GM23338 (cell line): ENCODE results near the gene MAP4. TPM values are rescaled to one million over a fixed set of nuclear protein-coding genes. Genes with fewer than 3 reads are reported as not detected.

Experiments used
- ATAC-seq: fragments of 200-7000 bp; cut with Tn5 transposase; 3 replicates; pipeline ENCODE4 v1.9.1; 2020
- DNase-seq: peaks from one replicate; pipeline ENCODE4 v3.0.0-alpha.2; 2015; ENCODE audit warnings: low spot score
- H2AFZ ChIP-seq: fragments of 200-600 bp; sonication (generic); 2 replicates; pipeline ENCODE4 v1.8.0; 2016; ENCODE audit warnings: antibody characterized with exemption, mild to moderate bottlenecking, moderate library complexity
- H3F3A ChIP-seq: fragments of 200-600 bp; sonication (generic); replicated peaks from 2 replicates; pipeline ENCODE4 v1.8.0; 2017; ENCODE audit warnings: antibody characterized with exemption, mixed run types, low read depth
- H3K27ac ChIP-seq: fragments of 200-600 bp; sonication (generic); 2 replicates; pipeline ENCODE4 v1.6.1; 2016; ENCODE audit warnings: low read depth
- H3K27me3 ChIP-seq: fragments of 200-600 bp; sonication (generic); 2 replicates; pipeline ENCODE4 v1.8.0; 2016; ENCODE audit warnings: mild to moderate bottlenecking, mixed run types, moderate library complexity; ENCODE audit not compliant: insufficient read depth
- H3K36me3 ChIP-seq: fragments of 200-600 bp; sonication (generic); 2 replicates; pipeline ENCODE4 v1.8.0; 2016; ENCODE audit warnings: mild to moderate bottlenecking; ENCODE audit not compliant: insufficient read depth
- H3K4me1 ChIP-seq: fragments of 200-600 bp; sonication (generic); 2 replicates; pipeline ENCODE4 v1.8.0; 2016; ENCODE audit warnings: mild to moderate bottlenecking, moderate library complexity; ENCODE audit not compliant: insufficient read depth
- H3K4me2 ChIP-seq: fragments of 200-600 bp; sonication (generic); 2 replicates; pipeline ENCODE4 v1.7.1; 2017; ENCODE audit warnings: mixed run types
- H3K4me3 ChIP-seq: fragments of 200-600 bp; sonication (generic); 2 replicates; pipeline ENCODE4 v1.6.1; 2016; ENCODE audit warnings: mixed run types
- H3K79me2 ChIP-seq: fragments of 200-600 bp; sonication (generic); replicated peaks from 2 replicates; pipeline ENCODE4 v1.8.0; 2017; ENCODE audit warnings: mild to moderate bottlenecking; ENCODE audit not compliant: insufficient read depth
- H3K9me2 ChIP-seq: fragments of 200-600 bp; sonication (generic); 2 replicates; pipeline ENCODE4 v1.8.0; 2017; ENCODE audit not compliant: insufficient read depth
- H4K20me1 ChIP-seq: fragments of 200-600 bp; sonication (generic); replicated peaks from 2 replicates; pipeline ENCODE4 v1.8.0; 2017; ENCODE audit warnings: mild to moderate bottlenecking; ENCODE audit not compliant: insufficient read depth
- H3K27ac Mint-ChIP-seq: 2 replicates; pipeline ENCODE4 v1.8.0; 2020; ENCODE audit warnings: inconsistent platforms, mild to moderate bottlenecking, moderate library complexity, mixed read lengths
- H3K27me3 Mint-ChIP-seq: 3 replicates; pipeline ENCODE4 v1.8.0; 2022; ENCODE audit warnings: low read depth, mild to moderate bottlenecking, moderate library complexity, mixed read lengths, inconsistent platforms; ENCODE audit not compliant: insufficient read depth, poor library complexity
- H3K36me3 Mint-ChIP-seq: 3 replicates; pipeline ENCODE4 v1.8.0; 2021; ENCODE audit warnings: low read depth, mild to moderate bottlenecking, inconsistent platforms, moderate library complexity, mixed read lengths
- H3K4me1 Mint-ChIP-seq: 3 replicates; pipeline ENCODE4 v1.8.0; 2020; ENCODE audit warnings: mild to moderate bottlenecking, inconsistent platforms, mixed read lengths
- H3K4me3 Mint-ChIP-seq: 3 replicates; pipeline ENCODE4 v1.8.0; 2021; ENCODE audit warnings: moderate library complexity, mild to moderate bottlenecking, inconsistent platforms, mixed read lengths
- H3K9me3 Mint-ChIP-seq: 3 replicates; pipeline ENCODE4 v1.8.0; 2020; ENCODE audit warnings: moderate library complexity, mild to moderate bottlenecking, inconsistent platforms, mixed read lengths
- CREB1 ChIP-seq: fragments of 250-450 bp; sonication (Bioruptor Pico); IDR thresholded peaks from 2 replicates; pipeline ENCODE4 v1.5.0; 2020; ENCODE audit warnings: low read depth, mild to moderate bottlenecking, moderate library complexity
- EZH2phosphoT487 ChIP-seq: fragments of 200-600 bp; sonication (generic); IDR thresholded peaks from one replicate; pipeline ENCODE4 v1.8.1; 2018; ENCODE audit warnings: antibody characterized with exemption; ENCODE audit not compliant: unreplicated experiment
- JUNB ChIP-seq: IDR thresholded peaks from one replicate; pipeline ENCODE4 v1.6.1; 2016; ENCODE audit warnings: antibody characterized with exemption; ENCODE audit not compliant: unreplicated experiment
- NANOG ChIP-seq: IDR thresholded peaks from 2 replicates; pipeline ENCODE4 v1.6.1; 2016; ENCODE audit warnings: antibody characterized with exemption, borderline replicate concordance
- POLR2AphosphoS5 ChIP-seq: IDR thresholded peaks from 2 replicates; pipeline ENCODE4 v1.6.1; 2016; ENCODE audit warnings: antibody characterized with exemption, low read depth
- REST ChIP-seq: IDR thresholded peaks from one replicate; pipeline ENCODE4 v1.6.1; 2018; ENCODE audit warnings: antibody characterized with exemption; ENCODE audit not compliant: unreplicated experiment
- STAT1 ChIP-seq: IDR thresholded peaks from one replicate; pipeline ENCODE4 v1.6.1; 2016; ENCODE audit warnings: antibody characterized with exemption; ENCODE audit not compliant: unreplicated experiment
- ZNF114 ChIP-seq: fragments of 250-450 bp; sonication (Bioruptor Pico); IDR thresholded peaks from 2 replicates; pipeline ENCODE4 v1.5.0; 2020; ENCODE audit warnings: mild to moderate bottlenecking, moderate library complexity
- ZNF331 ChIP-seq: fragments of 250-450 bp; sonication (Bioruptor Pico); IDR thresholded peaks from 2 replicates; pipeline ENCODE4 v1.5.0; 2020; ENCODE audit warnings: low read depth, mild to moderate bottlenecking, moderate library complexity
- polyA plus RNA-seq: library from polyadenylated mRNA; unstranded; fragments of >200 nt; fragmentation: Nextera tagmentation; extraction: Ambion mirVana; gene quantifications from 2 replicates; pipeline ENCODE4 v1.2.1, GENCODE V29; 2016
- total RNA-seq: library from RNA; depleted of rRNA; stranded (reverse); fragments of >200 nt; shearing (Covaris generic); gene quantifications from 2 replicates; pipeline ENCODE4 v1.2.3, GENCODE V29; 2014

MAP4 gene
- total and polyA plus RNA-seq, 2 experiments from 2014 or later = 103 to 113 TPM

DNA sequence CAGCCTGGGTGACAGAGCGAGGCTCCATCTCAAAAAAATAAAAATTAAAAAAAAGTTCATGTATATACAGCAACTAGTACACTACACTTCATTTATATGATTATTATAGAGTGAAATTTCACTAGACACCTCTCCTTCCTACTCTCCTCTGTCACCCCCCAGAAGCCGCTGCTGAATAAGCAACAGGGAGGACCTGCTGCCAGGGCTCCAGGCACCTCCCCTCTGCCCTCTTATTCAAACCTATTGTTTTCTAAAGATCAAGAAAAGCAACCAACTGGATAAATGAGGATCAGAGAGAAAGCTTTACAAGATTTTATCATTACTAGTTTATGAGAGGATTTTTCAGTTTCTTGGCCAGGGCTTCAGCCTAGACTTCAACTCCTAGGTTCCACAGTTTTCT, 141.8 kb downstream of the MAP4 start:
- Histone ChIP-seq H3K27ac (no peak overlapping the region), H3K4me1 (no peaks in the 10 kb centered on the region)

GRCh38 chr3:47872916-47873315, 143.3 kb downstream of the MAP4 start:
- ATAC-seq = no peak
- H3K4me3 Mint-ChIP-seq = no peak overlapping the region
- Histone ChIP-seq H3K27me3 (no peaks in the 10 kb centered on the region), H3K9me2 (no peaks in the 10 kb centered on the region), H3K79me2 (no peaks in the 10 kb centered on the region), H3F3A (0 out of 2 replicates have a peak, but pooled peaks cover 7% of the 10 kb centered on the region), H3K4me2 (no peak overlapping the region), H3K4me3 (no peak overlapping the region), H2AFZ (no peak overlapping the region), H4K20me1 (peaks cover 3% of the 10 kb centered on the region; the same call in 1 of the 2 replicates), H3K36me3 (peaks cover 28% of the 10 kb centered on the region), H3K27ac (no peak overlapping the region), H3K4me1 (no peaks in the 10 kb centered on the region)
- H3K27me3 Mint-ChIP-seq = peaks cover 3% of the 10 kb centered on the region
- no peak for DNase-seq
- no peak for TF ChIP-seq ZNF114 (CRISPR knock-in tag)
- no peak for TF ChIP-seq EZH2phosphoT487
- no peaks in the 10 kb centered on the region for H3K9me3 Mint-ChIP-seq
- peaks cover 9% of the 10 kb centered on the region for H3K4me1 Mint-ChIP-seq
- H3K27ac Mint-ChIP-seq = no peak overlapping the region
- H3K36me3 Mint-ChIP-seq = peaks cover 53% of the 10 kb centered on the region

More for the DNA sequence above, 141.8 kb downstream of the MAP4 start:
- Histone ChIP-seq H3K4me3 (no peak overlapping the region), H4K20me1 (peaks cover 3% of the 10 kb centered on the region; the same call in 1 of the 2 replicates), H3K27me3 (no peaks in the 10 kb centered on the region), H3K79me2 (no peaks in the 10 kb centered on the region), H3K36me3 (peaks cover 17% of the 10 kb centered on the region), H3F3A (0 out of 2 replicates have a peak, but pooled peaks cover 7% of the 10 kb centered on the region), H2AFZ (no peak overlapping the region), H3K9me2 (no peaks in the 10 kb centered on the region), H3K4me2 (no peak overlapping the region)
- TF ChIP-seq NANOG (no peak), CREB1 (CRISPR knock-in tag) (no peak), POLR2AphosphoS5 (no peak), EZH2phosphoT487 (no peak), REST (no peak), STAT1 (no peak), JUNB (no peak), ZNF331 (CRISPR knock-in tag) (no peak)
- peaks cover 2% of the 10 kb centered on the region for H3K27me3 Mint-ChIP-seq
- ATAC-seq (peak; percentile 79), DNase-seq (no peak)
- no peaks in the 10 kb centered on the region for H3K9me3 Mint-ChIP-seq
- H3K36me3 Mint-ChIP-seq = peaks cover 44% of the 10 kb centered on the region
- no peak overlapping the region for H3K4me3 Mint-ChIP-seq
- peaks cover 9% of the 10 kb centered on the region for H3K4me1 Mint-ChIP-seq
- 0 out of 2 replicates have a peak overlapping the region, but pooled peaks have one; percentile 50 for H3K27ac Mint-ChIP-seq
